Osteocyte (in vitro differentiated cells): Measurements from ENCODE around the gene NDUFB11. TPM values are rescaled to one million over a fixed set of nuclear protein-coding genes. Genes with fewer than 3 reads are reported as not detected.

Source experiments
- DNase-seq: peaks from one replicate; pipeline ENCODE4 v3.0.0; 2021; ENCODE audit warnings: mixed read lengths; ENCODE audit not compliant: unreplicated experiment; ENCODE audit errors: extremely low spot score
- H3K27ac Mint-ChIP-seq: one replicate; pipeline ENCODE4 v1.8.0; 2021; ENCODE audit warnings: mild to moderate bottlenecking, mixed read lengths; ENCODE audit not compliant: unreplicated experiment
- H3K27me3 Mint-ChIP-seq: one replicate; pipeline ENCODE4 v1.8.0; 2021; ENCODE audit warnings: mixed read lengths; ENCODE audit not compliant: unreplicated experiment
- H3K36me3 Mint-ChIP-seq: one replicate; pipeline ENCODE4 v1.8.0; 2021; ENCODE audit warnings: mixed read lengths; ENCODE audit not compliant: unreplicated experiment
- H3K4me1 Mint-ChIP-seq: one replicate; pipeline ENCODE4 v1.8.0; 2021; ENCODE audit warnings: mixed read lengths; ENCODE audit not compliant: unreplicated experiment
- H3K4me3 Mint-ChIP-seq: one replicate; pipeline ENCODE4 v1.8.0; 2021; ENCODE audit warnings: mild to moderate bottlenecking, moderate library complexity, mixed read lengths; ENCODE audit not compliant: unreplicated experiment
- H3K9me3 Mint-ChIP-seq: one replicate; pipeline ENCODE4 v1.8.0; 2021; ENCODE audit warnings: mixed read lengths; ENCODE audit not compliant: unreplicated experiment
- CTCF ChIP-seq: fragments of 200-600 bp; sonication (generic); IDR thresholded peaks from 2 replicates; pipeline ENCODE4 v1.5.0; 2021; ENCODE audit warnings: antibody characterized with exemption, mild to moderate bottlenecking, moderate library complexity
- total RNA-seq: library from RNA; stranded (reverse); gene quantifications from 2 replicates; pipeline ENCODE4 v1.2.1, GENCODE V29; 2021

NDUFB11 gene
- total RNA-seq, 1 donor from 2014 or later = 83.6 TPM

GRCh38 chrX:47184486-47184885 lies 40.0 kb upstream of the NDUFB11 start:
- Mint-ChIP-seq H3K9me3 (no peaks in the 10 kb centered on the region), H3K36me3 (peaks cover 5% of the 10 kb centered on the region), H3K4me1 (no peaks in the 10 kb centered on the region), H3K27ac (no peak overlapping the region), H3K27me3 (no peaks in the 10 kb centered on the region), H3K4me3 (no peak overlapping the region)
- no peak for TF ChIP-seq CTCF
- DNase-seq = no peak

DNA sequence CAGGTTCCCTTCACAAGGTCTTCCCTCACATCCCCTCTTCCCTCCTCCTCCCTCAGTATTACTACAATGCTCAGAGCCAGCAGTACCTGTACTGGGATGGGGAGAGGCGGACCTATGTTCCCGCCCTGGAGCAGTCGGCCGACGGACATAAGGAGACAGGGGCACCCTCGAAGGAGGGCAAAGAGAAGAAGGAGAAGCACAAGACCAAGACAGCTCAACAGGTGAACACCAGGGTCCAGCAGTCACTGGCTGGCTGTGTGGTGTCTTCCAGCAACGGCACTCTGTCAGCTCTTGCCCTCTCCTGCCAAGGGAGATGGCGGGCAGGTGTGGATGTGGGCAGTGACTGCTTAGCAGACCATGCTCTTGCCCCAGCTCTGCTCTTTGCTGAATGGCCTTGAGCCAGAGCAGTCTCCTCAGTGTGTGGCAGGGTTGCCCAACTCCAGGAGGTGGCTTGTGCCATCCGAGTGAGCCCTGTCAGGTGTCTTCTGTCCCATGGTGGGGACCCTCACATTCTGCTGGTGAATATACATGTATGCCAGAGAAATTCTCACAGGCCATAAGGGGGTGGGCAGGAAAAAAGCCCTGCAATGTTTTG lies 37.7 kb upstream of the NDUFB11 start:
- H3K4me1 Mint-ChIP-seq = no peaks in the 10 kb centered on the region
- no peak for TF ChIP-seq CTCF

GRCh38 chrX:47181301-47181700 lies 36.8 kb upstream of the NDUFB11 start:
- Mint-ChIP-seq H3K4me3 (no peak overlapping the region), H3K9me3 (no peaks in the 10 kb centered on the region), H3K27ac (no peak overlapping the region), H3K4me1 (no peaks in the 10 kb centered on the region), H3K27me3 (no peaks in the 10 kb centered on the region), H3K36me3 (peaks cover 11% of the 10 kb centered on the region)
- TF ChIP-seq CTCF = no peak
- no peak for DNase-seq

More for the DNA sequence above, 37.7 kb upstream of the NDUFB11 start:
- no peak overlapping the region for H3K4me3 Mint-ChIP-seq
- H3K27ac Mint-ChIP-seq = no peak overlapping the region
- peaks cover 11% of the 10 kb centered on the region for H3K36me3 Mint-ChIP-seq
- H3K27me3 Mint-ChIP-seq = no peaks in the 10 kb centered on the region
- no peak for DNase-seq
- no peaks in the 10 kb centered on the region for H3K9me3 Mint-ChIP-seq

DNA sequence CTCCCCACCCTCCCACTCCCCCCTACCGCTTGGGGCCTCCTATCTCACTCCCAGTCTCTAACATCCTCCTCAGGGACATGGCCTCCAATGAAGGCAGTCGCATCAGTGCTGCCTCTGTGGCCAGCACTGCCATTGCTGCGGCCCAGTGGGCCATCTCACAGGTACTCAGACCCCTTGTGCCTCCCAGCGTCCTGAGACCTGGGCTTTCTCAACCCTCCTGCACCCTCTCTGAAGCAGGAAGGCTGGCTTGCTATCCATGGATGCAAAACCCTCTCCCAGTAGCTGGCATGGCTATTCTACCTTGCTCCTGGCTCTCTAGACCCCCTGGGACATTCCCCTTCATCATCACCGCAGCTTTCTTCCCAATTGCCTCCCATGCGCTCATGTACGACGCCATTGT lies 35.8 kb upstream of the NDUFB11 start:
- H3K4me1 Mint-ChIP-seq = no peaks in the 10 kb centered on the region
- H3K27me3 Mint-ChIP-seq = no peaks in the 10 kb centered on the region
- no peak overlapping the region for H3K4me3 Mint-ChIP-seq
- DNase-seq = no peak
- peaks cover 7% of the 10 kb centered on the region for H3K36me3 Mint-ChIP-seq
- TF ChIP-seq CTCF = no peak
- H3K27ac Mint-ChIP-seq = no peak overlapping the region
- no peaks in the 10 kb centered on the region for H3K9me3 Mint-ChIP-seq

DNA sequence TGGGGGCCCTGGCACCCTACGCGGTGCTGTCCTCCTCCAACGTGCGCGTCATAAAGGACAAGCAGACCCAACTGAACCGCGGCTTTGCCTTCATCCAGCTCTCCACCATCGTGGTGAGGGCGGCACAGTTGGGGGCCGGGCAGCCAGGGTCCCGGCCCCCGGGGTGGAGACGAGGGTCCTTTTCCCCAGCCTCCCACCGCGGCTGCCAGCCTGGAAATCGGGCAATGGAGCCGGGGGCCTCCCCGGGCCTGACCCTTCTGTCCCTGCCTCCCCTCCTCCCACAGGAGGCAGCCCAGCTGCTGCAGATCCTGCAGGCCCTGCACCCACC lies 35.4 kb upstream of the NDUFB11 start:
- Mint-ChIP-seq H3K27ac (no peak overlapping the region), H3K4me3 (no peak overlapping the region), H3K27me3 (no peaks in the 10 kb centered on the region), H3K4me1 (no peaks in the 10 kb centered on the region), H3K36me3 (peaks cover 7% of the 10 kb centered on the region), H3K9me3 (no peaks in the 10 kb centered on the region)
- no peak for TF ChIP-seq CTCF
- no peak for DNase-seq
